ENCODE results near the gene PAXX. TPM values are rescaled to one million over a fixed set of nuclear protein-coding genes. Genes with fewer than 3 reads are reported as not detected.
"Not testable (repeated sequence)": the region's sequence is repeated elsewhere in the genome, so short reads cannot be mapped to it uniquely, and the experiment has no call there.

Gene PAXX
- total RNA-seq, 4 donors from 2014 or later = 14.2 to 39.5 (median 18.8) TPM

- Histone ChIP-seq H3K36me3 (no peaks in the 10 kb centered on the region), H3K4me3 (no peak overlapping the region), H3K9me3 (no peaks in the 10 kb centered on the region), H3K27me3 (no peaks in the 10 kb centered on the region), H3K27ac (no peak overlapping the region), H3K4me1 (peaks cover 0 to 13% of the 10 kb centered on the region in 2 donors)
- DNase-seq = no peak
- intact Hi-C loops (cut with DNase I; ENCODE audit: low total_unique reads) = no loop called here
- TF ChIP-seq CTCF (IDR thresholded peaks at IDR 0.05) = no peak
- TF ChIP-seq POLR2A (IDR thresholded peaks at IDR 0.05) = no peak
Observed at GRCh38 chr9:137000177-137000930, 8.1 kb downstream of the PAXX start.

- DNase-seq = no peak
- Histone ChIP-seq H3K36me3 (no peaks in the 10 kb centered on the region), H3K9me3 (no peaks in the 10 kb centered on the region), H3K27ac (no peak overlapping the region), H3K27me3 (no peaks in the 10 kb centered on the region), H3K4me1 (no peaks in the 10 kb centered on the region), H3K4me3 (no peak overlapping the region)
- intact Hi-C loops (cut with DNase I; ENCODE audit: low total_unique reads) = no loop called here
- TF ChIP-seq CTCF (IDR thresholded peaks at IDR 0.05) (no peak), POLR2A (IDR thresholded peaks at IDR 0.05) (no peak)
Observed at GRCh38 chr9:137001857-137002645, 9.8 kb downstream of the PAXX start.

GRCh38 chr9:137002646-137003041 is 10.4 kb downstream of the PAXX start:
- DNase-seq = no peak
- H3K36me3 ChIP-seq = no peaks in the 10 kb centered on the region
- no peak overlapping the region for H3K27ac ChIP-seq
- no peaks in the 10 kb centered on the region for H3K27me3 ChIP-seq
- H3K4me3 ChIP-seq = no peak overlapping the region
- no peaks in the 10 kb centered on the region for H3K4me1 ChIP-seq
- H3K9me3 ChIP-seq = no peaks in the 10 kb centered on the region
- TF ChIP-seq CTCF (IDR thresholded peaks at IDR 0.05) (no peak), POLR2A (IDR thresholded peaks at IDR 0.05) (no peak)
- intact Hi-C loops (cut with DNase I; ENCODE audit: low total_unique reads) = no loop called here

GRCh38 chr9:137004285-137004684 is 12.1 kb downstream of the PAXX start:
- intact Hi-C loops (cut with DNase I; ENCODE audit: low total_unique reads); H3K4me1 ChIP-seq; H3K27ac ChIP-seq; H3K4me3 ChIP-seq; DNase-seq; H3K27me3 ChIP-seq; H3K36me3 ChIP-seq; H3K9me3 ChIP-seq: not testable (repeated sequence)
- TF ChIP-seq CTCF (IDR thresholded peaks at IDR 0.05) = peak in 1 of 4 experiments; percentile 24

Data from uterus (tissue), 4 donors.